ENCODE results near the gene CEACAM16.
"Not testable (repeated sequence)": the region's sequence is repeated elsewhere in the genome, so short reads cannot be mapped to it uniquely, and the experiment has no call there.

The CEACAM16 gene

DNA sequence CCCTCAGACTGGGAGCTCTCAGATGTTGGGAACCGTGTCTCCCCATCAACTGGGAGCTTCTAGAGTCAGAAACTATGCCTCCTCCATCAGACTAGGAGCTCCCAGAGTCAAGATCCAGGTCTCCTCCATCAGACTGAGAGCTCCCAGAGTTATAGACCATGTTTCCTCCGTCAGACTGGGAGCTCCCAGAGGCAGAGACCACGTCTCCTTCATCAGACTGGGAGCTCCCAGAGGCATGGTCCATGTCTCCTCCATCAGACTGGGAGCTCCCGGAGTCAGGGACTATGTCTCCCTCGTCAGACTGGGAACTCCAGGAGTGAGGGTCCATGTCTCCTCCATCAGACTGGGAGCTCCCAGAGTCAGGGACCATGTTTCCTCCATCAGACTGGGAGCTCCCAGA lies 10.0 kb downstream of the CEACAM16 start:
- no peak overlapping the region for H3K9ac ChIP-seq (ENCODE audit: low read depth, low read length)
- H3K36me3 ChIP-seq (ENCODE audit: control insufficient read depth, insufficient read depth, low read length): no peaks in the 10 kb centered on the region
- H3K4me3 ChIP-seq (ENCODE audit: low read depth, low read length): no peak overlapping the region
- peaks cover 5% of the 10 kb centered on the region for H3K27me3 ChIP-seq (ENCODE audit: control insufficient read depth, insufficient read depth, low read length)
- H3K4me1 ChIP-seq (ENCODE audit: control insufficient read depth, insufficient read depth, low read length): no peaks in the 10 kb centered on the region
- no peaks in the 10 kb centered on the region for H3K9me3 ChIP-seq (ENCODE audit: control insufficient read depth, insufficient read depth, low read length)

DNA sequence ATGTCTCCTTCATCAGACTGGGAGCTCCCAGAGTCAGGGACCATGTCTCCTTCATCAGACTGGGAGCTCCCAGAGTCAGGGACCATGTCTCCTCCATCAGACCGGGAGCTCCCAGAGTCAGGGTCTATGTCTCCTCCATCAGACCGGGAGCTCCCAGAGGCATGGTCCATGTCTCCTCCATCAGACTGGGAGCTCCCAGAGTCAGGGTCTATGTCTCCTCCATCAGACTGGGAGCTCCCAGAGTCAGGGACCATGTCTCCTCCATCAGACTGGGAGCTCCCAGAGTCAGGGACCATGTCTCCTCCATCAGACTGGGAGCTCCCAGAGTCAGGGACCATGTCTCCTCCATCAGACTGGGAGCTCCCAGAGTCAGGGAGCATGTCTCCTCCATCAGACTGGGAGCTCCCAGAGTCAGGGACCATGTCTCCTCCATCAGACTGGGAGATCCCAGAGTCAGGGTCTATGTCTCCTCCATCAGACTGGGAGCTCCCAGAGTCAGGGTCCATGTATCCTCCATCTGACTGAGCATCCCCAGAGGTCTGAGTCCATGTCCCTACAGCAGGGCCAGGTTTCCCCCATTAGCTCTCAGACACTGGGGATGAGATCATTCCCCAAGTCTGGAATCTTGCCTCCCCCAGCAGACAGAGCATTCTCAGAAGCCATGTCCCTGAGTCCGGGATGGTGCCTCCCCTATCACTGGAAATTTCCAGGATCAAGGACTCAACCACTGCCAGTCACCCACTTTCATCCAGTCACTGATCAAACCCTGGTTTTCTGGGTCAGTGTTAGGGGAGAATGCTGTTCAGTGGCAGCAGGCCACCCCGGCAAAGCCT lies 10.7 kb downstream of the CEACAM16 start:
- not testable (repeated sequence) for H3K4me3 ChIP-seq (ENCODE audit: low read depth, low read length); H3K9ac ChIP-seq (ENCODE audit: low read depth, low read length); H3K4me1 ChIP-seq (ENCODE audit: control insufficient read depth, insufficient read depth, low read length); H3K9me3 ChIP-seq (ENCODE audit: control insufficient read depth, insufficient read depth, low read length); H3K36me3 ChIP-seq (ENCODE audit: control insufficient read depth, insufficient read depth, low read length); H3K27me3 ChIP-seq (ENCODE audit: control insufficient read depth, insufficient read depth, low read length)

DNA sequence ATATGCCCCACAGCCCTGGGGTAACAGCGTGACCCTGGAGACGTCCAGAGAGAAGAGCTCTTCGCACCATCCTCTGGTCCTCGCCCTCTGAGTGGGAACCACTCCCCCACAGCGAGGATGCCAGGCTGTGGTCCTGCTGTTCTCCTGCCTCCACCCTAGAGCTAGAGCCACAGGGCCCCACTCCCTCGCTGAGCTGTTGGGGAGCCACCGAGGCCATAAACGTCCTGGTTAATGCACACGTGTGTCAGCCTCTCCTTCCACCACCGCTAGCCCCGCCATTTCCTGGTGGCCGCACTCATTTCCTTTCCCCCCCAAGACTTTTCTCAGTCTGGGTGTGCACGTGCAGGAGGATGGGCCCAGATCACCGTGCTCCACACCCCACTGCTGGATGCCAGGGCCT lies 11.5 kb downstream of the CEACAM16 start:
- no peak overlapping the region for H3K4me3 ChIP-seq (ENCODE audit: low read depth, low read length)
- H3K9ac ChIP-seq (ENCODE audit: low read depth, low read length): no peak overlapping the region
- H3K36me3 ChIP-seq (ENCODE audit: control insufficient read depth, insufficient read depth, low read length): no peaks in the 10 kb centered on the region
- H3K4me1 ChIP-seq (ENCODE audit: control insufficient read depth, insufficient read depth, low read length): no peaks in the 10 kb centered on the region
- H3K9me3 ChIP-seq (ENCODE audit: control insufficient read depth, insufficient read depth, low read length): no peaks in the 10 kb centered on the region
- peaks cover 5% of the 10 kb centered on the region for H3K27me3 ChIP-seq (ENCODE audit: control insufficient read depth, insufficient read depth, low read length)

DNA sequence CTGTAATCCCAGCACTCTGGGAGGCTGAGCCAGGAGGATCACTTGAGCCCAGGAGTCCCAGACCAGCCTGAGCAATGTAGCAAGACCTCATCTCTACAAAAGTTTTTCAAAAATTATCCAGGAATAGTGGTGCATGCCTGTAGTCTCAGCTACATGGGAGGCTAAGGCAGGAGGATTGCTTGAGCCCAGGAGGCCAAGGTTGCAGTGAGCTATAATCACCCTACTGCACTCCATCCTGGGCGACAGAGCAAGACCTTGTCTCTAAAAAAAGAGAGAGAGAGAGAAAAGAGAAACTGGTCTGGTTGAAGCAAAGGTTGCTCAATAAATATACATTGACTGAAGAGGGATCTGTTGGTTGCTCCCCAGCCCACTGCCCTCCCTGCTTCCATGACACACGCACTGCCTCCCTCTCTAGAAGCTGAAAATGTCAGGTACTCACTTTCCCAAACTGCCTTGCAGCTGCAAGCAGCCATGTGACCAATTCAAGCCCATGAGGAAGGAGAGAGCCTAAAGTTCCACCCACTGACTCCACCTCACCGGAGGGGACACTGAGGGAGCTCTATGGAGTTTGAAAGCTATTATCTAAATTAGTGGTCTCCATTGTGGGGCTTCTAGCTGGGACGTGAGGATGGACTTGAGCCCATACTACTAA lies 14.0 kb downstream of the CEACAM16 start:
- Histone ChIP-seq H3K36me3 (ENCODE audit: control insufficient read depth, insufficient read depth, low read length) (no peaks in the 10 kb centered on the region), H3K4me1 (ENCODE audit: control insufficient read depth, insufficient read depth, low read length) (no peaks in the 10 kb centered on the region), H3K9me3 (ENCODE audit: control insufficient read depth, insufficient read depth, low read length) (no peaks in the 10 kb centered on the region), H3K27me3 (ENCODE audit: control insufficient read depth, insufficient read depth, low read length) (peaks cover 5% of the 10 kb centered on the region), H3K4me3 (ENCODE audit: low read depth, low read length) (no peak overlapping the region), H3K9ac (ENCODE audit: low read depth, low read length) (no peak overlapping the region)

DNA sequence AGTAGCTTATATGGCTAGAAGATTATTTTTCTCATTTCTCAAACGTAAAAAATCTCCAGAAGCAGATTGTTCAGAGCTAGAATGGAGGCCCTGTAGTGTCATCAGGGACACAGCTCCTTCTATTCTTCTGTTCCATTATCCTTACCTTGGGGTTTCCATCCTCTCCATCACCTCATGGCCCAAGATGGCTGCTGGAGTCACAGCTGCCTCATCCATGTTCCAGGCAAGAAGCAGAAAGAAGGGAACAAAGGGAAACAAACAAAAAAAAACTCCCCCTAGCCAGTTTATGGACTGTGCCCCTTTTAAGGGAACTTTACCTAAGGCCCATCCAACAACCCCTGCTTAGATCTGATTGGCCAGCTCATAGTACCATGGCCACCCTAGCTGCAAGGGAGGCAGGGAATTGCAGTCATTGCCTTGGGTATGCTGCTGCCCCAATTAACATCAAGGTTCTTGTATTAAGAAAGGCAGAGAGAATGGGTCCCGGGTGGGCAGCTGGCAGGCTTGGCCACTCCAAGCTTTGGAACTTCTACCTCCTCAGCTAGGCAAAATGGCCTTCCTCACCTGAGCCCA lies 15.7 kb downstream of the CEACAM16 start:
- no peaks in the 10 kb centered on the region for H3K36me3 ChIP-seq (ENCODE audit: control insufficient read depth, insufficient read depth, low read length)
- H3K9ac ChIP-seq (ENCODE audit: low read depth, low read length): no peak overlapping the region
- peaks cover 5% of the 10 kb centered on the region for H3K27me3 ChIP-seq (ENCODE audit: control insufficient read depth, insufficient read depth, low read length)
- H3K9me3 ChIP-seq (ENCODE audit: control insufficient read depth, insufficient read depth, low read length): no peaks in the 10 kb centered on the region
- peaks cover 4% of the 10 kb centered on the region for H3K4me1 ChIP-seq (ENCODE audit: control insufficient read depth, insufficient read depth, low read length)
- no peak overlapping the region for H3K4me3 ChIP-seq (ENCODE audit: low read depth, low read length)

DNA sequence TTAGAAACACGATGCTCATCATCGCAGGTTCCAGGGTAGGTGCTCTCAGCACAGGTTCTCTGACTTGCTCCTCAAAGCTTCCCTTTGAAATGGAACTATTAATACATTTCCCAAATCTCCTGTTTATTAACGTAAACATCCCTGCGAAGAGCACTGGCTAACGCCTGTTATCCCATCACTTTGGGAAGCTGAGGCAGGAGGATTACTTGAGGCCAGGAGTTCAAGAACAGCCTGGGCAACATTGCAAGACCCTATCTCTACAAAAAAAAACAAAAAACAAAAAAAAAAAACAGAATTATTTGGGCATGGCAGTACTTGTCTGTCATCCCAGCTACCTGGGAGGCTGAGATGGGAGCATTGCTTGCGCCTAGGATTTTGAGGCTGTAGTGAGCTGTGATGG lies 18.7 kb downstream of the CEACAM16 start:
- H3K4me1 ChIP-seq (ENCODE audit: control insufficient read depth, insufficient read depth, low read length): peaks cover 4% of the 10 kb centered on the region
- no peaks in the 10 kb centered on the region for H3K9me3 ChIP-seq (ENCODE audit: control insufficient read depth, insufficient read depth, low read length)
- no peak overlapping the region for H3K4me3 ChIP-seq (ENCODE audit: low read depth, low read length)
- no peak overlapping the region for H3K9ac ChIP-seq (ENCODE audit: low read depth, low read length)
- no peaks in the 10 kb centered on the region for H3K27me3 ChIP-seq (ENCODE audit: control insufficient read depth, insufficient read depth, low read length)
- H3K36me3 ChIP-seq (ENCODE audit: control insufficient read depth, insufficient read depth, low read length): no peaks in the 10 kb centered on the region

DNA sequence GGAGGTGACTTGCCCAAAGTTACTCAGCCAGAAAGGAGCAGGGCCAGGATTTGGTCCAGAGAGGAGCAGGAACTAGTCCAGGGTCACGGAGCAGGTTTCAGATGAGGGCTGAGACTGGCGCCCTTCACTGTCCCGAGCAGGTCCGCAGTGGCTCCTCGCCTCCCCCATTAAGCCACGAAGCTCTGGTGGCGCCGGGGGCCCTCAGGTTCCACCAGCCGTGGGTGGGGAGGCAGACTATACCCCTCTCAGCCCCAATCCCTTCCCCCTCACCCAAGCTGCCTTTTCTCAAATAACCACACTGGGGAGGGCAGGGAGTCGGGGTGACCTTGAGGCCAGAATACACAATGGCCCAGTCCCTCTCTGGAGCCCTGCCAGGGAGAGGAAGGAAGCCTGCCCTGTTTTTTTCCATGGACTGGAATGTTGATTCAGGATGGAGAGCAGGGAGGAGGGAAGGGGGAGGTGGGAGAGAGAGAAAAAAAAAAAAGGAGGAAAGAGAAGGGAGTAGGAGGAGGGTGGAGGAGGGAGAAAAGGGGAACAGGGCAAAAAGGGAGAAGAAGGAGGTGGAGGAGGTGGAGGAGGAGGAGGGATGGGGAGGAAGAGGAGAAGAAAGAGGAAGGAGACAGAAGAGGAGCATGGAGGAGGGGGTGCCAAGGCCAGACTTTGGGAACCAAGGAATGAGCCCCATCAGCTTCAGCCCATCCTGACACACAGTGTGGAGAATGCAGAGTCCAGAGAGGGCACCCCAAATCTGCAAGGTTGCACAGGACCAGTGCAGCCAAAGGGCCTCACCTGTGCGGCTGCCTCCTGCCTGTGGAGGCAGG lies 19.7 kb downstream of the CEACAM16 start:
- Histone ChIP-seq H3K27me3 (ENCODE audit: control insufficient read depth, insufficient read depth, low read length) (no peaks in the 10 kb centered on the region), H3K9ac (ENCODE audit: low read depth, low read length) (peak overlapping the region; percentile 47), H3K9me3 (ENCODE audit: control insufficient read depth, insufficient read depth, low read length) (no peaks in the 10 kb centered on the region), H3K36me3 (ENCODE audit: control insufficient read depth, insufficient read depth, low read length) (no peaks in the 10 kb centered on the region), H3K4me3 (ENCODE audit: low read depth, low read length) (no peak overlapping the region), H3K4me1 (ENCODE audit: control insufficient read depth, insufficient read depth, low read length) (peaks cover 4% of the 10 kb centered on the region)

DNA sequence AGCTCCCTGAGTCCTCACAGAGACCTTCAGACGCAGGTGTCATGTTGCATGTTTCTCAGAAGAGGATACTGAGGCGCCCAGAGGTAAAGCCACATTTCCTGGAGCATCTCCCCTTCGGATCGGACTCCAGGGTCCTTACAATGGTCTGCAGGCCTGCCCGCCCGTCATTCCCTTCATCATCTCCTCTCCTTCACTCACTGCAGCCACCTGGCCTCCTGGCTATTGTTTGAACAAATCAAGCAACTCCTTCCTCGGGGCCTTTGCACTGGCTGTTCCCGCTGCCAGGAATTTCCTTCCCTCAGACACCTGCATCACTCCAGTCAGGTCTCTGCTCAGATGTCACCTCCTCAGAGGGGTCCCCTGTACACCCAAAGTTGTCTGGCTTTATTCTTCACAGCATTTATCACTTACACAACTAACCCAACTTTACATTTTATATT lies 20.3 kb downstream of the CEACAM16 start:
- Histone ChIP-seq H3K9me3 (ENCODE audit: control insufficient read depth, insufficient read depth, low read length) (no peaks in the 10 kb centered on the region), H3K4me1 (ENCODE audit: control insufficient read depth, insufficient read depth, low read length) (peaks cover 4% of the 10 kb centered on the region), H3K4me3 (ENCODE audit: low read depth, low read length) (no peak overlapping the region), H3K9ac (ENCODE audit: low read depth, low read length) (no peak overlapping the region), H3K27me3 (ENCODE audit: control insufficient read depth, insufficient read depth, low read length) (no peaks in the 10 kb centered on the region), H3K36me3 (ENCODE audit: control insufficient read depth, insufficient read depth, low read length) (no peaks in the 10 kb centered on the region)

DNA sequence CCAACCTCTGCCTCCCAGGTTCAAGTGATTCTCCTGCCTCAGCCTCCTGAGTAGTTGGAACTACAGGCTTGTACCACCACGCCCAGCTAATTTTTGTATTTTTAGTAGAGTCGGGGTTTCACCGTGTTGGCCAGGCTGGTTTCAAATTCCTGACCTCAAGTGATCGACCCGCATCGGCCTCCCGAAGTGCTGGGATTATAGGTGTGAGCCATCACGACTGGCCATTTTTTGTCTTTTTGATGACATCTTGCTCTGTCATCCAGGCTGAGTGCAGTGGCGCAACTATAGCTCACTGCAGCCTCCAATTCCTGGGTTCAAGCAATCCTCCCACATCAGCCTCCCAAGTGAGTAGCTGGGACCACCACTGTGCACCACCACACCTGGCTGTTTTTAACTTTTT lies 21.4 kb downstream of the CEACAM16 start:
- H3K36me3 ChIP-seq (ENCODE audit: control insufficient read depth, insufficient read depth, low read length); H3K9ac ChIP-seq (ENCODE audit: low read depth, low read length); H3K27me3 ChIP-seq (ENCODE audit: control insufficient read depth, insufficient read depth, low read length); H3K9me3 ChIP-seq (ENCODE audit: control insufficient read depth, insufficient read depth, low read length); H3K4me1 ChIP-seq (ENCODE audit: control insufficient read depth, insufficient read depth, low read length); H3K4me3 ChIP-seq (ENCODE audit: low read depth, low read length): not testable (repeated sequence)

DNA sequence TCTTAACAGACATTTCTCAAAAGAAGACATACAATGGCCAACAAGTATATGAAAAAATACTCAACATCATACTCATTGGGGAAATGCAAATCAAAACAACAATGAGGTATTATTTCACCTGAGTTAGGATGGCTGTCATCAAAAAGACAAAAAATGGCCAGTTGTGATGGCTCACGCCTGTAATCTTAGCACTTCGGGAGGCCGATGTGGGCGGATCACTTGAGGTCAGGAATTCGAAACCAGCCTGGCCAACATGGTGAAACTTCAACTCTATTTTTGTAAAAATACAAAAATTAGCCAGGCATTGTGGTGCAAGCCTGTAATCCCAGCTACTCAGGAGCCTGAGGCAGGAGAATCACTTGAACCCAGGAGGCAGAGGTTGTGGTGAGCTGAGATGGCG lies 22.0 kb downstream of the CEACAM16 start:
- H3K9me3 ChIP-seq (ENCODE audit: control insufficient read depth, insufficient read depth, low read length): no peaks in the 10 kb centered on the region
- H3K36me3 ChIP-seq (ENCODE audit: control insufficient read depth, insufficient read depth, low read length): no peaks in the 10 kb centered on the region
- H3K27me3 ChIP-seq (ENCODE audit: control insufficient read depth, insufficient read depth, low read length): no peaks in the 10 kb centered on the region
- no peak overlapping the region for H3K4me3 ChIP-seq (ENCODE audit: low read depth, low read length)
- peaks cover 7% of the 10 kb centered on the region for H3K4me1 ChIP-seq (ENCODE audit: control insufficient read depth, insufficient read depth, low read length)
- H3K9ac ChIP-seq (ENCODE audit: low read depth, low read length): no peak overlapping the region

DNA sequence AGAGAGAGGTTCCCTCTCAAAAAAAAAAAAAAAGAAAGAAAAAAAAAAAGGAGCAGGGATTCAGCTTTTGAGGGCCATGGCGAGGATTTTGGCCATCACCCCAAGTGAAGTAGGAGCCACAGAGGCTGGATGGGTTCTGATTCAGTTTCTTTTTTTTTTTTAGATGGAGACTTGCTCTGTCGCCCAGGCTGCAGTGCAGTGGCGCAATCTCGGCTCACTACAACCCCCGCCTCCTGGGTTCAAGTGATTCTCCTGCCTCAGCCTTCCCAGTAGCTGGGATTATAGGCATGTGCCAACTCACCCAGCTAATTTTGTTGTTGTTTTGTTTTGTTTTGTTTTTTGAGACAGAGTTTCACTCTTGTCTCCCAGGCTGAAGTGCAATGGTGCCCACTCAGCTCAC lies 22.4 kb downstream of the CEACAM16 start:
- not testable (repeated sequence) for H3K4me1 ChIP-seq (ENCODE audit: control insufficient read depth, insufficient read depth, low read length); H3K9ac ChIP-seq (ENCODE audit: low read depth, low read length); H3K4me3 ChIP-seq (ENCODE audit: low read depth, low read length)

More for the DNA sequence above, 22.4 kb downstream of the CEACAM16 start:
- H3K27me3 ChIP-seq (ENCODE audit: control insufficient read depth, insufficient read depth, low read length); H3K36me3 ChIP-seq (ENCODE audit: control insufficient read depth, insufficient read depth, low read length); H3K9me3 ChIP-seq (ENCODE audit: control insufficient read depth, insufficient read depth, low read length): not testable (repeated sequence)
